Subcutaneous abdominal adipose tissue (tissue), 5 donors: Measurements from ENCODE around the gene VANGL2.

Experiments used
- H3K27ac ChIP-seq: one replicate; pipeline ENCODE4 v1.7.0; 2013; ENCODE audit warnings: low read depth, mild to moderate bottlenecking, inconsistent platforms, low read length, moderate library complexity
- H3K27me3 ChIP-seq, 5 donors: one replicate each; pipeline ENCODE4 v1.7.0; 2013; ENCODE audit warnings: low read length in 5 of 5, inconsistent platforms in 1 of 5; ENCODE audit not compliant: control insufficient read depth in 5 of 5, insufficient read depth in 4 of 5
- H3K36me3 ChIP-seq, 5 donors: one replicate each; pipeline ENCODE4 v1.7.0; 2013; ENCODE audit warnings: low read length in 5 of 5; ENCODE audit not compliant: control insufficient read depth in 5 of 5, insufficient read depth in 5 of 5
- H3K4me1 ChIP-seq, 5 donors: one replicate each; pipeline ENCODE4 v1.7.0; 2013; ENCODE audit warnings: low read length in 5 of 5, mild to moderate bottlenecking in 3 of 5, moderate library complexity in 1 of 5; ENCODE audit not compliant: control insufficient read depth in 5 of 5, insufficient read depth in 5 of 5
- H3K4me3 ChIP-seq, 5 donors: one replicate each; pipeline ENCODE4 v1.7.0; 2013; ENCODE audit warnings: low read length in 5 of 5, low read depth in 1 of 5
- H3K9ac ChIP-seq, 5 donors: one replicate each; pipeline ENCODE4 v1.7.0; 2013; ENCODE audit warnings: low read length in 5 of 5, mild to moderate bottlenecking in 4 of 5, moderate library complexity in 3 of 5
- H3K9me3 ChIP-seq, 5 donors: one replicate each; pipeline ENCODE4 v1.7.0; 2013; ENCODE audit warnings: low read length in 5 of 5; ENCODE audit not compliant: control insufficient read depth in 5 of 5
- donor health status: healthy.
- donor health status: healthy.
- donor health status: healthy.
- donor health status: healthy.
- donor health status: healthy.

Gene VANGL2

DNA sequence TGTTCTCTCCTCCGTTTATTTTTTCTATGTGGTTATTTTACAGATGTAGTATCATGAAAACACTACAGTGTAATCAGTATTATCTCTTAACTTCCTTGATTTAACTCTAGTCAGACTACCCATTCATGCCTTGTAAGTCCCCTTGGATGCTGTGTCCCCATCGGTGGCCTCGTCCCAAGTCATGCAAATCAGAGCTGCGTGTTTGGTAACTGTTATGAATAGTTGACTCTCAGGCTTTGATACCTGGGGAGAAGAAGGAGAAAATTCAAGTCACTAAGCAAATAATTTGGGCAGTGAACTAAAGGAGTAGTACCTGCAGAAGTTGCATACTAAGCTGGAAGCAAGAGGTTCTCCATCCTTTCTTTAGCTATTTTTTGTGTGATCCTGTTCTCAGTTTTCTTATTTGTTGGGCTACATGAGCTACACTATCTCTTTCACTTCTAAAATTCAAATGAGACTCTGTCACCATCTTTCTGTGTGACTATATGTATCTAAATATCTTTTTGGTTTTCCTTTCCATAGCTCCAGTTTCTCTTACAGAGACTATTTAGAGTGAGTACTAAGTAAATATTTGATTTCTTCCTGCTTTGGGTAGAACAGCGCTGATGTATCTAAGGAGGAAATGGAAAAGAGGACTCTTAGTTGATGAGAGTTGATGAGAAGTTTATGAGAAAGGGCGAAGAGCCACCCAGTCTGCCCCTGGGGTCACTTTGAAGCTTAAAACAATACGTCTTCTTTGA, 50.9 kb downstream of the VANGL2 start:
- Histone ChIP-seq H3K36me3 (no peaks in the 10 kb centered on the region), H3K27me3 (no peaks in the 10 kb centered on the region), H3K9ac (no peak overlapping the region), H3K27ac (no peak overlapping the region), H3K9me3 (no peaks in the 10 kb centered on the region), H3K4me3 (no peak overlapping the region), H3K4me1 (no peaks in the 10 kb centered on the region)

GRCh38 chr1:160451859-160452232, 51.5 kb downstream of the VANGL2 start:
- H3K4me3 ChIP-seq, result no peak overlapping the region
- H3K36me3 ChIP-seq, result no peaks in the 10 kb centered on the region

GRCh38 chr1:160453443-160453842, 53.1 kb downstream of the VANGL2 start:
- H3K9ac ChIP-seq, result no peak overlapping the region
- H3K4me1 ChIP-seq, result no peaks in the 10 kb centered on the region
- no peaks in the 10 kb centered on the region for H3K9me3 ChIP-seq
- no peak overlapping the region for H3K27ac ChIP-seq
- no peaks in the 10 kb centered on the region for H3K27me3 ChIP-seq
- H3K36me3 ChIP-seq, result no peaks in the 10 kb centered on the region
- no peak overlapping the region for H3K4me3 ChIP-seq

More at GRCh38 chr1:160451859-160452232, 51.5 kb downstream of the VANGL2 start:
- Histone ChIP-seq H3K9ac (no peak overlapping the region), H3K9me3 (no peaks in the 10 kb centered on the region), H3K27me3 (no peaks in the 10 kb centered on the region), H3K4me1 (no peaks in the 10 kb centered on the region), H3K27ac (no peak overlapping the region)

DNA sequence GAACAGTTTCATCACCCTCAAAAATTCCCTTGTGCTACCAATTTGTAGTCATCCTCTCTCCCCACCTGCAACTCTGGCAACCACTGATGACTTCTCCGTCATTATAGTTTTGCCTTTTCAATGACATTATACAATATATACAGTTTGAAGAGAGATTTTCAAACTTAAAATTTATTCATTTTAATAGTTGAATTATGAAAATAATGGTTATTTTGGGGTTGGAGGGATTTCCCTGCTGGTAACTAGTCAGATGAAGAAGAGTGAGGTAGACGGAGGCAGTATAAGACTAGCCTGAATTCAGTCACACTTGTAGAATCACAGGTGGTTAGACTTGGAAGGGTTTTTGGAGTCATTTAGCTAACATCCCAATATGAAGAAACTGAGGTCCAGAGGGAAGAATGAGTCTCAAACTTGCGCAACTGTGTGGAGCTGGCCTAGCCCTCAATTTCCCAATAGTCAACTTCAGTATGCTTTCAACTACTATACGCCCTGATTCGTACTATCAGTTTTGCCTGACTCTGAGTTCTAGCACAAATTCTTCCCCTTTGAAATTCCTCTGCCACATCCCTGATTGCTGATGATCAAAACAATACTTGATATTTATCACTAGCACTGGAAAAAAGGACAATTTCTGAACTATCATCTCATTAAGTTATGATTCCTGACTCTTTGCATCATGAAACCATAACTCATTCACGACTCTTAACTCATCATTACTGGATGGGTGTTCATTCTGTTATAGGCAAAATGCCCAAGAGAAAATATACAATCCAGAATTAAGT, 54.2 kb downstream of the VANGL2 start:
- Histone ChIP-seq H3K9me3 (no peaks in the 10 kb centered on the region), H3K27ac (no peak overlapping the region), H3K9ac (no peak overlapping the region), H3K27me3 (peaks cover 0 to 3% (median 0%) of the 10 kb centered on the region in 5 donors), H3K4me3 (no peak overlapping the region), H3K36me3 (no peaks in the 10 kb centered on the region), H3K4me1 (peaks cover 0 to 2% (median 0%) of the 10 kb centered on the region in 5 donors)

DNA sequence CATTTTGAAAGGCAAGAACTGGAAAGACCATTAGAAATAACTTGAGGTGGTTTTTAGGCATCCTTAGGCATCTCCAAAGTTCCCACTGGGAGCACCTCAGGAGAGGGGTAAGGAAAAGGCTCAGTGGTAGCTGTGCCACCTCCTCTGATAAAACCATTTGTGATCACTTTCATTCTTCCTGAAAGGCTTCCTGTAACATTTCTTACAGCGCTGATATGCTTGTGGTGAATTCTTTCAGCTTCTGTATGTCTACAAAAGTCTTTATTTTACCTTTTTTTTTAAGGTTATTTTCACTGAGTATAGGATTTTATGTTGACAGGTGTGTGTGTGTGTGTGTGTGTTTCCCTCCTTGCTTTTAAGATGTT, 54.8 kb downstream of the VANGL2 start:
- Histone ChIP-seq H3K9ac (no peak overlapping the region), H3K27ac (no peak overlapping the region), H3K4me3 (no peak overlapping the region), H3K4me1 (peaks cover 0 to 2% (median 0%) of the 10 kb centered on the region in 5 donors), H3K27me3 (peaks cover 0 to 3% (median 0%) of the 10 kb centered on the region in 5 donors), H3K36me3 (no peaks in the 10 kb centered on the region), H3K9me3 (no peaks in the 10 kb centered on the region)

- Histone ChIP-seq H3K9me3 (no peaks in the 10 kb centered on the region), H3K27me3 (peaks cover 0 to 3% (median 0%) of the 10 kb centered on the region in 5 donors), H3K4me3 (no peak overlapping the region), H3K4me1 (peaks cover 0 to 3% (median 0%) of the 10 kb centered on the region in 5 donors), H3K36me3 (no peaks in the 10 kb centered on the region), H3K9ac (no peak overlapping the region), H3K27ac (no peak overlapping the region)
Measured at GRCh38 chr1:160459056-160459455, 58.7 kb downstream of the VANGL2 start.

- no peak overlapping the region for H3K9ac ChIP-seq
- no peaks in the 10 kb centered on the region for H3K9me3 ChIP-seq
- no peaks in the 10 kb centered on the region for H3K36me3 ChIP-seq
- peaks cover 0 to 3% (median 0%) of the 10 kb centered on the region in 5 donors for H3K27me3 ChIP-seq
- H3K27ac ChIP-seq, result no peak overlapping the region
- peaks cover 0 to 3% (median 0%) of the 10 kb centered on the region in 5 donors for H3K4me1 ChIP-seq
- no peak overlapping the region for H3K4me3 ChIP-seq
Measured at GRCh38 chr1:160459687-160460086, 59.3 kb downstream of the VANGL2 start.

GRCh38 chr1:160460214-160460642, 59.9 kb downstream of the VANGL2 start:
- H3K27me3 ChIP-seq, result peaks cover 0 to 3% (median 0%) of the 10 kb centered on the region in 5 donors
- no peak overlapping the region for H3K27ac ChIP-seq
- H3K4me3 ChIP-seq, result no peak overlapping the region
- no peak overlapping the region for H3K9ac ChIP-seq
- H3K4me1 ChIP-seq, result peaks cover 0 to 3% (median 0%) of the 10 kb centered on the region in 5 donors
- no peaks in the 10 kb centered on the region for H3K36me3 ChIP-seq
- no peaks in the 10 kb centered on the region for H3K9me3 ChIP-seq

DNA sequence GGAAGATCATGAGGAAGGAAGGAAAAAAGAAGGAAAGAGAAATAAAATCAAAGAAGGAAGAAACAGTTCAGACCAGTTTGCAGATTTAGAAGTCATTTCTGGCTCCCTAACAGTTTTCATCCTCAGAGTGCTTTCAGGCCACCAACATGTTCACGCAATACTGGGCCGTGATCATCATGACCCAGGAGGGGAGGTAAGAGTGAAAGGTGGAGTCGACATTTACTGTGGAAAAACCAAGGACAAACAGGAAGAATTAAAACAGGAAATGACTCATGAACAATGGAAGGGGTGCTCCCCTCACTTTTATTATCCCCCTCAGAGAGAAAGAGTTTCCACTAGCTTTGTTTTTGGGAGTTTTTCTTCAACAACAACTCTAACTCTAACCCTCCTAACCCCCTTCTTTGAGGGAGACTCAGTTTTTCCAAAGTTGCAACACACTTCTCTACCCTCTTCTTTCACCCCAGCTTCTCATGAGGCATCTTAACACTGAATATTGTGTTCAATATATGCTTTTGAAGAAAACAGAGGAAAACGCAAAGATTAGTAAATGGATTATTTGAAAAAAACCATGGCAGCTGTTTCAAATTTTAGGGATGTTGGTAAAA, 60.4 kb downstream of the VANGL2 start:
- no peak overlapping the region for H3K4me3 ChIP-seq
- H3K36me3 ChIP-seq, result no peaks in the 10 kb centered on the region
- H3K27me3 ChIP-seq, result peaks cover 0 to 3% (median 0%) of the 10 kb centered on the region in 5 donors
- peaks cover 0 to 3% (median 0%) of the 10 kb centered on the region in 5 donors for H3K4me1 ChIP-seq
- H3K9ac ChIP-seq, result no peak overlapping the region
- H3K27ac ChIP-seq, result no peak overlapping the region
- H3K9me3 ChIP-seq, result no peaks in the 10 kb centered on the region

GRCh38 chr1:160465123-160465522, 64.8 kb downstream of the VANGL2 start:
- no peak overlapping the region for H3K27ac ChIP-seq
- no peaks in the 10 kb centered on the region for H3K36me3 ChIP-seq
- H3K9ac ChIP-seq, result no peak overlapping the region
- peaks cover 0 to 3% (median 0%) of the 10 kb centered on the region in 5 donors for H3K4me1 ChIP-seq
- H3K4me3 ChIP-seq, result no peak overlapping the region
- H3K27me3 ChIP-seq, result no peaks in the 10 kb centered on the region
- H3K9me3 ChIP-seq, result no peaks in the 10 kb centered on the region
